Gastroesophageal sphincter (tissue), 4 donors: Measurements from ENCODE around the gene TDRKH. TPM values are rescaled to one million over a fixed set of nuclear protein-coding genes. Genes with fewer than 3 reads are reported as not detected.

Source experiments
- ATAC-seq: fragments of 150-250 bp; one replicate; pipeline ENCODE4 v1.9.1; 2016; ENCODE audit warnings: mild to moderate bottlenecking, moderate library complexity
- H3K27ac ChIP-seq, 4 donors: fragments of 200-600 bp; sonication (generic) in 3 of 4; 1 replicate in 3 of 4; 2 replicates in 1 of 4; pipeline ENCODE4 v1.5.1; 2016 to 2019
- H3K27me3 ChIP-seq: fragments of 200-600 bp; sonication (generic); one replicate; pipeline ENCODE4 v1.5.1; 2019
- H3K36me3 ChIP-seq, 2 donors: fragments of 200-600 bp; sonication (generic); one replicate each; pipeline ENCODE4 v1.5.1; 2019; ENCODE audit warnings: control low read depth in 1 of 2
- H3K4me1 ChIP-seq, 3 donors: fragments of 200-600 bp; sonication (generic); 1 replicate in 2 of 3; 2 replicates in 1 of 3; pipeline ENCODE4 v1.5.1; 2016 to 2019; ENCODE audit warnings: control low read depth in 2 of 3
- H3K4me3 ChIP-seq, 2 donors: fragments of 200-600 bp; sonication (generic); one replicate each; pipeline ENCODE4 v1.5.1; 2019; ENCODE audit warnings: mild to moderate bottlenecking in 1 of 2, moderate library complexity in 1 of 2
- H3K9me3 ChIP-seq, 3 donors: fragments of 200-600 bp; sonication (generic); one replicate each; pipeline ENCODE4 v1.5.1; 2017 to 2019; ENCODE audit warnings: control low read depth in 2 of 3
- EP300 ChIP-seq: sonication (generic); formaldehyde crosslinking; IDR thresholded peaks from one replicate; pipeline ENCODE4 v1.6.1; 2017; ENCODE audit warnings: antibody characterized with exemption, mild to moderate bottlenecking
- POLR2A ChIP-seq, 2 donors: fragments of 450-650 bp; IDR thresholded peaks; one replicate each; pipeline ENCODE4 v1.6.1; 2017; ENCODE audit warnings: antibody characterized with exemption in 2 of 2, mild to moderate bottlenecking in 2 of 2, moderate library complexity in 1 of 2
- POLR2AphosphoS5 ChIP-seq: sonication (generic); formaldehyde crosslinking; IDR thresholded peaks from one replicate; pipeline ENCODE4 v1.6.1; 2017; ENCODE audit warnings: antibody characterized with exemption
- WGBS, 2 donors: methylation state at CpG; one replicate each; pipeline ENCODE4 v1.1.5; 2018; ENCODE audit warnings: low coverage in 1 of 2; 5-methylcytosine and 5-hydroxymethylcytosine counted together
- total RNA-seq, 4 donors: library from RNA; depleted of rRNA; stranded (reverse); fragments of >200 nt; gene quantifications; one replicate each; pipeline ENCODE4 v1.1.0, GENCODE V29; 2016
- TF ChIP-seq, protein P1 (sequence below), 4 experiments: fragments of 200-600 bp in 2 of 4; fragments of 450-650 bp in 2 of 4; sonication (generic) in 1 of 4; IDR thresholded peaks; one replicate each; pipeline ENCODE4 v1.5.1; 2017 to 2019; ENCODE audit warnings: antibody characterized with exemption in 4 of 4, mild to moderate bottlenecking in 2 of 4, moderate library complexity in 2 of 4

Gene TDRKH, protein sequence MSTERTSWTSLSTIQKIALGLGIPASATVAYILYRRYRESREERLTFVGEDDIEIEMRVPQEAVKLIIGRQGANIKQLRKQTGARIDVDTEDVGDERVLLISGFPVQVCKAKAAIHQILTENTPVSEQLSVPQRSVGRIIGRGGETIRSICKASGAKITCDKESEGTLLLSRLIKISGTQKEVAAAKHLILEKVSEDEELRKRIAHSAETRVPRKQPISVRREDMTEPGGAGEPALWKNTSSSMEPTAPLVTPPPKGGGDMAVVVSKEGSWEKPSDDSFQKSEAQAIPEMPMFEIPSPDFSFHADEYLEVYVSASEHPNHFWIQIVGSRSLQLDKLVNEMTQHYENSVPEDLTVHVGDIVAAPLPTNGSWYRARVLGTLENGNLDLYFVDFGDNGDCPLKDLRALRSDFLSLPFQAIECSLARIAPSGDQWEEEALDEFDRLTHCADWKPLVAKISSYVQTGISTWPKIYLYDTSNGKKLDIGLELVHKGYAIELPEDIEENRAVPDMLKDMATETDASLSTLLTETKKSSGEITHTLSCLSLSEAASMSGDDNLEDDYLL
- total RNA-seq = 10 to 100 TPM in 1 of 4 donors, 1 to 10 TPM in 3; 4.4 to 10.6 (median 7.9) TPM

GRCh38 chr1:151790071-151790939, at the start of gene TDRKH:
TSS of gene TDRKH (minus strand) at chr1:151790500. CDS start at chr1:151783022, 7,478 bp downstream.
- Histone ChIP-seq H3K36me3 (no peaks in the 10 kb centered on the region), H3K27me3 (no peaks in the 10 kb centered on the region), H3K27ac (peak within 1 kb of the TSS in 3 of 4 donors; percentile 75 to 82 (median 75)), H3K4me1 (peaks cover 0 to 22% (median 0%) of the 10 kb centered on the region in 3 donors), H3K9me3 (no peaks in the 10 kb centered on the region), H3K4me3 (peak within 1 kb of the TSS; percentile 65 to 80)
- peak; percentile 100 for ATAC-seq
- no peak for TF ChIP-seq EP300
- TF ChIP-seq, protein P1, sequence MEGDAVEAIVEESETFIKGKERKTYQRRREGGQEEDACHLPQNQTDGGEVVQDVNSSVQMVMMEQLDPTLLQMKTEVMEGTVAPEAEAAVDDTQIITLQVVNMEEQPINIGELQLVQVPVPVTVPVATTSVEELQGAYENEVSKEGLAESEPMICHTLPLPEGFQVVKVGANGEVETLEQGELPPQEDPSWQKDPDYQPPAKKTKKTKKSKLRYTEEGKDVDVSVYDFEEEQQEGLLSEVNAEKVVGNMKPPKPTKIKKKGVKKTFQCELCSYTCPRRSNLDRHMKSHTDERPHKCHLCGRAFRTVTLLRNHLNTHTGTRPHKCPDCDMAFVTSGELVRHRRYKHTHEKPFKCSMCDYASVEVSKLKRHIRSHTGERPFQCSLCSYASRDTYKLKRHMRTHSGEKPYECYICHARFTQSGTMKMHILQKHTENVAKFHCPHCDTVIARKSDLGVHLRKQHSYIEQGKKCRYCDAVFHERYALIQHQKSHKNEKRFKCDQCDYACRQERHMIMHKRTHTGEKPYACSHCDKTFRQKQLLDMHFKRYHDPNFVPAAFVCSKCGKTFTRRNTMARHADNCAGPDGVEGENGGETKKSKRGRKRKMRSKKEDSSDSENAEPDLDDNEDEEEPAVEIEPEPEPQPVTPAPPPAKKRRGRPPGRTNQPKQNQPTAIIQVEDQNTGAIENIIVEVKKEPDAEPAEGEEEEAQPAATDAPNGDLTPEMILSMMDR (IDR thresholded peaks at IDR 0.05) = peak in 3 of 4 experiments; percentile 25 to 52 (median 44)
- peak; percentile 33 for TF ChIP-seq POLR2AphosphoS5
- peak in 1 of 2 donors; percentile 40 for TF ChIP-seq POLR2A (IDR thresholded peaks at IDR 0.05)
- WGBS, 2 donors = 1% methylated on average over 23 to 30 of the region's 58 CpGs

GRCh38 chr1:151839457-151840403, 49.4 kb upstream of the TDRKH start, which contains the start of gene C2CD4D:
TSS of gene C2CD4D (minus strand) at chr1:151839820. CDS start at chr1:151838989, 831 bp downstream.
- H3K4me3 ChIP-seq = peak within 1 kb of the TSS; percentile 26 to 58
- WGBS, 2 donors = 0 to 64% methylated on average over 1 to 5 of the region's 47 CpGs
- no peak for TF ChIP-seq POLR2AphosphoS5
- TF ChIP-seq, protein P1 (IDR thresholded peaks at IDR 0.05) = no peak
- no peak for TF ChIP-seq EP300
- no peak for TF ChIP-seq POLR2A (IDR thresholded peaks at IDR 0.05)
- H3K9me3 ChIP-seq = no peaks in the 10 kb centered on the region
- H3K27me3 ChIP-seq = peaks cover 44% of the 10 kb centered on the region
- peak; percentile 27 for ATAC-seq
- no peaks in the 10 kb centered on the region for H3K36me3 ChIP-seq
- peak within 1 kb of the TSS in 2 of 4 donors; percentile 19 to 55 for H3K27ac ChIP-seq
- H3K4me1 ChIP-seq = peaks cover 0 to 37% (median 9%) of the 10 kb centered on the region in 3 donors

DNA sequence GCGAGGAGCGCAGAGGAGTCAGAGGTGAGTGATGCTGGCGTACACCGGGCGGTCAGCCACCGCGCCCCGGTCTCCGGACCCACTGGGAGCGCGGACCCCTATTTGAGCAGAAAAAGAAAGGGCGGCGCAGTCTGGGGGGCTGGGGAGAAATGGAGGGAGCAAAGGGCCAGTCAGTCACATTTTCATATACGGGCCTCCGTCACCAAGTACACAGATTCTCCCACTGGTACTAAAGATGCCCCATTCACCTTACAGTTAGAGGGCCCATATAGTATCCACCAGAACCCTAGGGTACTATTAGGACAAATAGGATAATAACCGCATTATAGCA, 48.7 kb upstream of the TDRKH start:
- no peak for ATAC-seq
- peak overlapping the region in 1 of 2 donors; percentile 58 for H3K4me3 ChIP-seq

GRCh38 chr1:151838222-151839081, 48.2 kb upstream of the TDRKH start:
- 0% methylated on average over 2 of the region's 117 CpGs; no CpG with 5 or more reads in 1 of the 2 donors for WGBS, 2 donors
- no peaks in the 10 kb centered on the region for H3K9me3 ChIP-seq
- TF ChIP-seq, protein P1 (IDR thresholded peaks at IDR 0.05) = no peak
- TF ChIP-seq POLR2AphosphoS5 (no peak), EP300 (no peak), POLR2A (IDR thresholded peaks at IDR 0.05) (no peak)
- peaks cover 0 to 37% (median 9%) of the 10 kb centered on the region in 3 donors for H3K4me1 ChIP-seq
- peak overlapping the region; percentile 26 to 58 for H3K4me3 ChIP-seq
- peaks cover 42% of the 10 kb centered on the region for H3K27me3 ChIP-seq
- ATAC-seq = peak; percentile 42
- H3K36me3 ChIP-seq = no peaks in the 10 kb centered on the region
- H3K27ac ChIP-seq = peak overlapping the region in 2 of 4 donors; percentile 19 to 55

More for the DNA sequence above, 48.7 kb upstream of the TDRKH start:
- H3K27me3 ChIP-seq = peaks cover 42% of the 10 kb centered on the region
- peaks cover 0 to 37% (median 9%) of the 10 kb centered on the region in 3 donors for H3K4me1 ChIP-seq
- peak overlapping the region in 1 of 4 donors; percentile 55 for H3K27ac ChIP-seq
- no peaks in the 10 kb centered on the region for H3K9me3 ChIP-seq
- H3K36me3 ChIP-seq = no peaks in the 10 kb centered on the region
- TF ChIP-seq POLR2A (IDR thresholded peaks at IDR 0.05) = no peak
- TF ChIP-seq EP300 = no peak
- WGBS, 2 donors = 23 to 44% methylated on average over 3 to 13 of the region's 16 CpGs
